Activated T-cell treated with anti-CD3 and anti-CD28 coated beads, Interleukin-2, amount 50 U/mL, for 4 hours (primary cell): ENCODE results near the gene CFAP43. TPM values are rescaled to one million over a fixed set of nuclear protein-coding genes. Genes with fewer than 3 reads are reported as not detected.

ENCODE experiments used
- ATAC-seq, 2 donors: fragments of 200-7000 bp; cut with Tn5 transposase; one replicate each; pipeline ENCODE4 v1.10.0; 2021
- DNase-seq: peaks from one replicate; pipeline ENCODE4 v3.0.0-alpha.2; 2020
- H3K27me3 Mint-ChIP-seq: one replicate; pipeline ENCODE4 v1.8.0; 2021; ENCODE audit warnings: low read depth, mixed read lengths
- H3K36me3 Mint-ChIP-seq: one replicate; pipeline ENCODE4 v1.8.0; 2022; ENCODE audit warnings: mixed read lengths; ENCODE audit not compliant: insufficient read depth
- H3K4me1 Mint-ChIP-seq: one replicate; pipeline ENCODE4 v1.8.0; 2021; ENCODE audit warnings: low read depth, mixed read lengths
- H3K4me3 Mint-ChIP-seq: one replicate; pipeline ENCODE4 v1.8.0; 2021; ENCODE audit warnings: mild to moderate bottlenecking, moderate library complexity, mixed read lengths
- H3K9me3 Mint-ChIP-seq: one replicate; pipeline ENCODE4 v1.8.0; 2021; ENCODE audit warnings: mixed read lengths
- total RNA-seq, 3 donors: library from RNA; stranded (reverse); gene quantifications; one replicate each; pipeline ENCODE4 v1.2.1, GENCODE V29; 2021

Gene CFAP43
- total RNA-seq, 3 donors from 2014 or later, result 0.20 TPM; not detected in 2

DNA sequence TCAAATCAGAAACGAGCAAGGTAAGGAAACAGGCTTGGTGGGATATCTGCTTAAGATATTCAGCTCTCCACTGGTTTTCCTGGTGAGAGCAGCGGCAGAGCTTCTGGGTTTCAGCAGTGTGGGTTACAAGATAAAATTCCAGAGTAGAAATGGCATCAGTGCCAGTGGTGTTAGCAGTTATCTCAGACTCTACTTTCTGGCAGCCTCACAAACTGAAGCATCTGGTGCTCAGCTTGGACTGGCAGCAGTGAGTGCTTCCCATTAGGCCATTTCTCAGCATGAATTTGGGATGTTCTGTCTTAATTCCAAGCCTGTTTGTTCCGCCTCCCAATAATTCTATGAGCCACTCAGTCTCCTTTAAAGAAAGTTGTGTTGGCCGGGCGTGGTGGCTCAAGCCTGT lies 29.9 kb upstream of the CFAP43 start:
- Mint-ChIP-seq H3K9me3 (no peaks in the 10 kb centered on the region), H3K4me3 (no peak overlapping the region), H3K36me3 (peaks cover 62% of the 10 kb centered on the region), H3K4me1 (peaks cover 77% of the 10 kb centered on the region), H3K27me3 (no peaks in the 10 kb centered on the region)
- ATAC-seq (no peak), DNase-seq (no peak)

GRCh38 chr10:104260775-104261115 lies 28.6 kb upstream of the CFAP43 start:
- H3K9me3 Mint-ChIP-seq, result no peaks in the 10 kb centered on the region

GRCh38 chr10:104259999-104260774 lies 28.0 kb upstream of the CFAP43 start:
- Mint-ChIP-seq H3K4me3 (peak overlapping the region; percentile 55), H3K36me3 (peaks cover 50% of the 10 kb centered on the region), H3K4me1 (peaks cover 76% of the 10 kb centered on the region), H3K9me3 (no peaks in the 10 kb centered on the region), H3K27me3 (no peaks in the 10 kb centered on the region)
- ATAC-seq, result peak; percentile 9 to 20
- no peak for DNase-seq

More at GRCh38 chr10:104260775-104261115, 28.6 kb upstream of the CFAP43 start:
- Mint-ChIP-seq H3K4me3 (peak overlapping the region; percentile 55), H3K4me1 (peaks cover 79% of the 10 kb centered on the region), H3K36me3 (peaks cover 56% of the 10 kb centered on the region), H3K27me3 (no peaks in the 10 kb centered on the region)
- ATAC-seq, result peak; percentile 80 to 82
- DNase-seq, result no peak

DNA sequence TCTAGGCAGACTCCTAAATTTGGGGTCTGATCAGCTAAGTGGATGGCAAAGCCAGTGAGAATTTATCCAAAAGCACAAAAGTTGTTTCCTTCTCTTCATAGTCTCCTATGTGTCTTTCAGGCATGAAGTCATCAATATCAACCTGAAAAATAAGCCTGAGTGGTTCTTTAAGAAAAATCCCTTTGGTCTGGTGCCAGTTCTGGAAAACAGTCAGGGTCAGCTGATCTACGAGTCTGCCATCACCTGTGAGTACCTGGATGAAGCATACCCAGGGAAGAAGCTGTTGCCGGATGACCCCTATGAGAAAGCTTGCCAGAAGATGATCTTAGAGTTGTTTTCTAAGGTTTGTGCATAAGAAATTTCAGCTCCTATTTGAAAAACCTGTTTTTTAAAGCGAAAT lies 27.3 kb upstream of the CFAP43 start:
- no peak overlapping the region for H3K4me3 Mint-ChIP-seq
- peaks cover 46% of the 10 kb centered on the region for H3K36me3 Mint-ChIP-seq
- H3K4me1 Mint-ChIP-seq, result peaks cover 72% of the 10 kb centered on the region
- DNase-seq, result no peak
- H3K9me3 Mint-ChIP-seq, result no peaks in the 10 kb centered on the region
- H3K27me3 Mint-ChIP-seq, result no peaks in the 10 kb centered on the region
- no peak for ATAC-seq

DNA sequence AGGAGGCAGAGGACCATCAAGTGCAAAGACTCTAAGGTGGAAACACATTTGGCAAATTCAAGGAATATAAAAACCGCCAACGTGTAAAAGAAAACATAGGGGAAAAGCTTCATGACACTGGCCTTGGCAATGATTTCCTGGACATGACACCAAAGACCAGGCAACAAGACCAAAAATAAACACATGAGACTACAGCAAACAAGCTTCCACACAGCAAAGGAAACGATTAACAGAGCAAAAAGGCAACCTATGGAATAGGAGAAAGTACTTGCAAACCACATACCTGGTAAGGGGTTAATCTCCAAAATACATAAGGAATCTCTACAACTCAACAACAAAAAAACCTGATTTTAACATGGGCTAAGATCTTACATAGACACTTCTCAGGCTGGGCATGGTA lies 26.0 kb upstream of the CFAP43 start:
- H3K4me1 Mint-ChIP-seq, result peaks cover 73% of the 10 kb centered on the region
- no peak for ATAC-seq

DNA sequence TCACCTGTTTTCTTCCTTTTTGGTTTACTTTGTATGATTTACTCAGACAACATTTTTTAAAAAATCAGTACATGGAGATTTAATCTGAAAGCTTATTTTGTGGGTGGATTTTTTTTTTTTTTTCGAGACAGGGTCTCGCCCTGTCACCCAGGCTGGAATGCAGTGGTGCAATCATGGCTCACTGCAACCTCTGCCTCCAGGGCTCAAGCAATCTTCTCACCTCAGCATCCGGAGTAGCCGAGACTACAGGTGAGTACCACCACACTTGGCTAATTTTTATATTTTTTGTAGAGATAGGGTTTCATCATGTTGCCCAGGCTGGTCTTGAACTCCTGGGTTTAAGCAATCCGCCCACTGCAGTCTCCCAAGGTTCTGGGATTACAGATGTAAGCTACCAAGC lies 25.1 kb upstream of the CFAP43 start:
- H3K36me3 Mint-ChIP-seq, result peaks cover 39% of the 10 kb centered on the region
- no peak for DNase-seq
- H3K4me1 Mint-ChIP-seq, result peaks cover 73% of the 10 kb centered on the region
- ATAC-seq, result no peak
- no peaks in the 10 kb centered on the region for H3K27me3 Mint-ChIP-seq
- no peaks in the 10 kb centered on the region for H3K9me3 Mint-ChIP-seq
- H3K4me3 Mint-ChIP-seq, result no peak overlapping the region

More for the DNA sequence above, 26.0 kb upstream of the CFAP43 start:
- Mint-ChIP-seq H3K9me3 (no peaks in the 10 kb centered on the region), H3K4me3 (no peak overlapping the region), H3K36me3 (peaks cover 39% of the 10 kb centered on the region), H3K27me3 (no peaks in the 10 kb centered on the region)
- no peak for DNase-seq

- ATAC-seq, result no peak
Observed at GRCh38 chr10:104256335-104256961, 24.3 kb upstream of the CFAP43 start.

GRCh38 chr10:104255311-104255981 lies 23.3 kb upstream of the CFAP43 start:
- H3K27me3 Mint-ChIP-seq, result no peaks in the 10 kb centered on the region
- peaks cover 57% of the 10 kb centered on the region for H3K4me1 Mint-ChIP-seq
- DNase-seq (no peak), ATAC-seq (peak; percentile 61 to 66)
- H3K9me3 Mint-ChIP-seq, result no peaks in the 10 kb centered on the region
- H3K36me3 Mint-ChIP-seq, result peaks cover 25% of the 10 kb centered on the region
- H3K4me3 Mint-ChIP-seq, result peak overlapping the region; percentile 95

More at GRCh38 chr10:104256335-104256961, 24.3 kb upstream of the CFAP43 start:
- peak overlapping the region; percentile 95 for H3K4me3 Mint-ChIP-seq
- no peak for DNase-seq
- peaks cover 67% of the 10 kb centered on the region for H3K4me1 Mint-ChIP-seq
- no peaks in the 10 kb centered on the region for H3K9me3 Mint-ChIP-seq
- H3K36me3 Mint-ChIP-seq, result peaks cover 35% of the 10 kb centered on the region
- no peaks in the 10 kb centered on the region for H3K27me3 Mint-ChIP-seq

- Mint-ChIP-seq H3K4me3 (peak within 1 kb of the TSS; percentile 95), H3K27me3 (no peaks in the 10 kb centered on the region), H3K4me1 (peaks cover 49% of the 10 kb centered on the region), H3K36me3 (peaks cover 19% of the 10 kb centered on the region), H3K9me3 (no peaks in the 10 kb centered on the region)
- DNase-seq, result peak; percentile 34
- ATAC-seq, result peak; percentile 70 to 73
Observed at GRCh38 chr10:104254493-104255310, 22.5 kb upstream of the CFAP43 start, which contains the start of gene GSTO1. Gene GSTO1 (plus strand): TSS chr10:104254892. CDS start chr10:104254929, 37 bp downstream.

DNA sequence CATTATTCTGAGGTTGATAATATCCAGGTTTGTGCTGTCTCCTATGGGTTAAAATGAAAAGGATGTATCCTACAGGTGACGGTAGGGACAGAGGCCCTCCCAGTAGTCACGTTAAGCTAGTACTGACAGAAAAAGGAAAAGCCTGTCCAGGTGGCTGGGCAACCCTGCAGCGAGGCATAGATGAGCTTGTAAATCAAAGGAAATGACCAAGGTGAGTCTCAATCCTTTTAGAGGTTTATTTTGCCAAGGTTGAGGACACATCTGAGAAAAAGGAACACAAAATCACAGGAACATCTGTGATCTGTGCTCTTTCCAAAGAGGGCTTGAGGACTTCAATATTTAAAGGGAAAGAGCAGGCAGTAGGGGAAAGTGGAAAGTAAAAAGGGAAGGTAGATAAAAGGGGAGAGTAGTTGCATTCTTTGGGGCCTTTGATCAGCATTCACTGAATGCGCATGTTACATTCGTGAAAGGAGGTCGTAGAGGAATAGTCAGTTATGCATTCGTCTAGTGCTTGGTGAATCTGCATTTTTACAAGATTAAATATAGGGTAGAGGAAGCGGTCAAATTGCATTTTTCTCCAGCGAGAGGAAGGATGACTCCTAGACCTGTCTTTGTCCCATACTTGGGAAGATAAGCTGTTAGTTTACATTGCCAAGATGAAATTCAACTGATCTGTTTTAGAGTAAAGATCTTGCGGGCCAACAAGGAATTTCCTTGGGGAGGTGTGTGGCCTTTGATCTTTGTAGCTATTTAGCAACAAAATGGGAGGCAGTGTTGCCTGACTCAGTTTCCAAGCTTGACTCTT lies 21.6 kb upstream of the CFAP43 start:
- no peak for DNase-seq

DNA sequence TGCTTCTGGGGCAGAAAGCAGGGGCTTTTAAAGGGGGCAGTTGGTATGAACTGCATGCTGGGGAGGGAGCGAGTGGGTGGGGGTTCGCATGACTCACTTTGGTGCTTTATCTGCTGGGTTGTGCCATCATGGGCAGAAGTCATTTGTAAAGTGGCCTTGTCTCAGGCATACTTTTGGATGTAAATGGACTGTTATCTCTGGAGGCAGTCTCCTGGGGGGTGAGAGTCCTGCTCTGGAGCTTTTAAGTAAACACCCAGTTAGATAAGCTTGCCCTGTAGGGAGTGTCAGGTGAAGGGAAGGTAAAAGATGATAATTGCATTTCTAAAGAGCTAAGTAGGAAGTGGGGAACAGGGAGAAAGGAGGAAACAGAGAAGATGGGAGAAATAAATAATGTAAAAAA lies 20.9 kb upstream of the CFAP43 start:
- H3K4me3 Mint-ChIP-seq, result peak overlapping the region; percentile 95

More for the DNA sequence above, 21.6 kb upstream of the CFAP43 start:
- Mint-ChIP-seq H3K27me3 (no peaks in the 10 kb centered on the region), H3K36me3 (peaks cover 14% of the 10 kb centered on the region), H3K9me3 (no peaks in the 10 kb centered on the region), H3K4me3 (peak overlapping the region; percentile 95), H3K4me1 (peaks cover 40% of the 10 kb centered on the region)
- no peak for ATAC-seq

DNA sequence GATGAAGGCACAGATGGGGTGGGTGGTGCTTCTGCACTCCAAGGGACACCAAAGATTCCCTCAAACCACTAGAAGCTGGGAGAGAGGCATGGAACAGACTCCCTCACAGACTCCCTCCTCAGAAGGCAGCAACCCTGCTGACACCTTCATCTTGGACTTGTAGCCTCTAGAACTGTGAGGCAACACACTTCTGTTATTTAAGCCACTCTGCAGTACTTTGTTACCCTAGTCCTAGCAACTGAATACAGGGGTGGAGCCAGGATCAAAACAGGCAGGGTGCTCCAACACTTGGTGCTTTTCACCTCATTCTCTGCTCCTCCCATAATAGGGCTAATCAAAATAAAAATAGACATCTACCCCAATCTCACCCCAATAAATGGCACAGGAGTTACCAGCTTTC lies 20.2 kb upstream of the CFAP43 start:
- Mint-ChIP-seq H3K4me1 (peaks cover 31% of the 10 kb centered on the region), H3K4me3 (no peak overlapping the region), H3K36me3 (peaks cover 5% of the 10 kb centered on the region), H3K9me3 (no peaks in the 10 kb centered on the region), H3K27me3 (no peaks in the 10 kb centered on the region)
- ATAC-seq, result no peak
- no peak for DNase-seq

More for the DNA sequence above, 20.9 kb upstream of the CFAP43 start:
- DNase-seq (peak; percentile 13), ATAC-seq (no peak)
- Mint-ChIP-seq H3K9me3 (no peaks in the 10 kb centered on the region), H3K4me1 (peaks cover 34% of the 10 kb centered on the region), H3K27me3 (no peaks in the 10 kb centered on the region), H3K36me3 (peaks cover 9% of the 10 kb centered on the region)

- ATAC-seq, result no peak
- H3K27me3 Mint-ChIP-seq, result no peaks in the 10 kb centered on the region
- no peaks in the 10 kb centered on the region for H3K9me3 Mint-ChIP-seq
- no peak for DNase-seq
- peaks cover 2% of the 10 kb centered on the region for H3K36me3 Mint-ChIP-seq
- peaks cover 23% of the 10 kb centered on the region for H3K4me1 Mint-ChIP-seq
- no peak overlapping the region for H3K4me3 Mint-ChIP-seq
Observed at GRCh38 chr10:104251443-104251842, 19.3 kb upstream of the CFAP43 start.
